Measurements from ENCODE around the gene COG5.

COG5 gene

GRCh38 chr7:107387573-107388219, 176.0 kb downstream of the COG5 start:
- DNase-seq = peak; percentile 4

DNA sequence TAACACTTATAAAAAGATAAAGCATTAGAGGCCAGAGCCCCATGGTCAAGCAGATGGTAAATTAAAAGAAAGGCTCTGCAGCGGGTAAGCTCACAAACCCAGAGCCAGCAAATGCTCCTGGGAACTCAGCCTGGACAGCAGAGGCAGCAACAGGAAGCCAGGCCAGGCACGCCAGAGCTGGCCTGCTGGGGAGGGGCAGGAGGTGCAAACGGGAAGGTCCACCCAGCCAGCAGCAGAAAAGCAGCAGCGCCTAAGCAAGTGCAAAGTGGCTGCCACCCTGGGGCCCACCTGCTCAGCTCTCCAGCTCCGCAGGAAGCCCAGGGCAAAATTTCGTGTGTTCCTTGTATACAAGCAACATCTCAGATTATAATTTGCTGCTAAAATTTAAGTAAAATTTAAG, 176.6 kb downstream of the COG5 start:
- peak; percentile 1 for DNase-seq

GRCh38 chr7:107386548-107387102, 177.1 kb downstream of the COG5 start:
- DNase-seq = no peak

- peak; percentile 3 for DNase-seq
These were observed 179.7 kb downstream of the COG5 start for GRCh38 chr7:107384025-107384424.

- no peak for DNase-seq
These were observed 180.5 kb downstream of the COG5 start for GRCh38 chr7:107383203-107383602.

- no peak for DNase-seq
These were observed 182.3 kb downstream of the COG5 start for GRCh38 chr7:107381453-107381852.

GRCh38 chr7:107373354-107373753, 190.4 kb downstream of the COG5 start:
- no peak for DNase-seq

DNA sequence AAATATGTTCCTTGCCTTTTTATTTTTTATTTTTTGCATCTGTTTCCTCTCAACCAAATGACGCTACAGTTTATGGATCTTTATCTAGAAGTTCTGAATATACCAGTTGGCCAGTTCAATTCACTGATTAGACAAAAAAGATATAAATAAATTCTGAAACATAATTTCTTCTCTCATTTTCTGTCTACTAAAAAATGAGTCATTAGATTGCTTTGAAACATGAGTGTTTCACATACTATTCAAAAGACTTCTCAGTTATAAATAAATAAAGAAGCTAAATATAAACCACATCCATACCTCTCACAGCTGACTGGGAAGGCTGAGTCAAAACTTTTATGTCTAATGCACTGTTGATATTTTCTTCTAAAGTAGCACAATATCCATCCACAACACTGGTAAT, 191.4 kb downstream of the COG5 start:
- DNase-seq = no peak

- DNase-seq = no peak
These were observed 192.9 kb downstream of the COG5 start for GRCh38 chr7:107370816-107371215.

- no peak for DNase-seq
These were observed 198.9 kb downstream of the COG5 start for GRCh38 chr7:107364787-107365186.

GRCh38 chr7:107359520-107360316, 204.0 kb downstream of the COG5 start:
- no peak for DNase-seq

DNA sequence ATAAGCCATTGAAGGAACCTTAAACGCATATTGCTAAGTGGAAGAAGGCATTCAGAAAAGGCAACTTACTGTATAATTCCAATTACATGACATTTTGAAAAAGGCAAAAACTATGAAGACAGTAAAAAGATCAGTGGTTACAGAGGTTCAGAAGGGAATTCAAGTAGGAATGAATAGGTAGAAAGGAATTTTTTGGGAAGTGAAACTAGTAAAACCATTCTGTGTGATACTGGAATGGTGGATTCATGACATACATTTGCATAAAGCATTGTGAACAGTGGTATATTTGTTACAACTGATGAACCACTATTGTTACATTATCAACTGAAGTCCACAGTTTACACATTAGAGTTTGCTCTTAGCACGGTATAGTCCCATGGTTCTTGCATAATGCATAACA, 208.1 kb downstream of the COG5 start:
- DNase-seq = no peak

- no peak for DNase-seq
These were observed 209.1 kb downstream of the COG5 start for GRCh38 chr7:107354640-107355039.

GRCh38 chr7:107353701-107354100, 210.0 kb downstream of the COG5 start:
- DNase-seq = no peak

DNA sequence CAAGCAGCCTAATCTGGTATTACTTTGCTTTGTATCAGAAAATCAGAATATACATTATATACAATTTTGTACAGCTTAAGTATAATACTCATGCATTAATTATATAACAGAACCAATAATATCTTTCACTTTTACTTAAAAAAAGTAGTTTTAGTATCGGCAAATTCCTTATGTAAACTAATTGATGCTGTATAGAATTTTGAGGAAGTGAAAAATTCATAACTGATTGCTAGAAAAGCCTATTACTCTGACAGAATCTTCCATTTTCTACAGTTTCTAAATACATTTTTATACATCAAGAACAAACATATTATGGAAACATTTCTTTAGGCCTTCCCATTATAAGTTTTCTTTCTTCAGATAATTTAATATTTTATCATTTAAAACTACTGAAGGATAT, 217.8 kb downstream of the COG5 start:
- DNase-seq = no peak

GRCh38 chr7:107344799-107345198, 218.9 kb downstream of the COG5 start:
- no peak for DNase-seq

- DNase-seq = no peak
These were observed 219.4 kb downstream of the COG5 start for GRCh38 chr7:107344286-107344685.

DNA sequence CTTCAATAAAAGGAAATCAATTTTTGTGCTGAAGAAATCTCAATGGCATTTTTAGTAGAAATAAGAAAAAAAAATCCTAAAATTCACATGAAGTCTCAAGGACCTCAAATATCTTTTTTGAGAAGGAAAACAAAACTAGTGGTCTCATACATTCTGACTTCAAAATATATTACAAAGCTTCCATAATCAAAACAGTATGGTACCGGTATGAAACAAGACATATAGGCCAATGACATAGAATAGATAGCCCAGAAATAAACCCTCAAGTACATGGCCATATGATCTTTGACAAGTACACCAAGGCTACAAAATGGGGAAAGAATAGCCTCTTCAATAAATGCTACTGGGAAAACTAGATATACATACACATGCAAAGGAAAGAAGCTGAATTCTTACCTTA, 225.6 kb downstream of the COG5 start:
- DNase-seq = no peak

- DNase-seq = peak; percentile 63
These were observed 231.0 kb downstream of the COG5 start for GRCh38 chr7:107332488-107333269.

GRCh38 chr7:107330478-107330877, 233.2 kb downstream of the COG5 start:
- no peak for DNase-seq

DNA sequence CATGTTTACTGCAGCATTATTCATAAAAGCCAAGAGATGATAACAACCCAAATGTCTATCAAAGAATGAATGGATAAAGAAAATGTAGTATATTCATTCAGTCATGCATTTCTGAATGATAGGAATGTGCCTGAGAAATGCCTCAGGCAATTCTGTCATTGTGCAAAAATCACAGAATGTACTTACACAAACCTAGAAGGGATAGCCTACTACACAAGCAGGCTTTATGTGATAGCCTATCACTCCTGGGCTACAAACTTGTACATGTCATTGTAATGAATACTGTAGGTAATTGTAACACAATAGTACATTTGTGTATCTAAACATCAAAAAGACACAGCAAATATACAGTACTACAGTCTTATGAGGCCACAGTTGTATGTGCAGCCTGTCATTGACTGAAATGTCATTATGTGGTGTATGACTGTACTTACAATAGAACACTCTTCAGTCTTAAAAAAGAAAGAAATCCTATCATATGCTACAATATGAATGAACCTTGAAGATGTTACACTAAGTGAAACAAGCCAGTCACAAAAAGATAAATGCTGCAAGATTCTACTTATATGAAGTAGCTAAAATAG, 235.6 kb downstream of the COG5 start:
- no peak for DNase-seq

GRCh38 chr7:107326061-107326460, 237.7 kb downstream of the COG5 start:
- no peak for DNase-seq

GRCh38 chr7:107322015-107322414, 241.7 kb downstream of the COG5 start:
- DNase-seq = peak; percentile 40

All from OCI-M1 (cell line).